ENCODE results near the gene KY.

DNA sequence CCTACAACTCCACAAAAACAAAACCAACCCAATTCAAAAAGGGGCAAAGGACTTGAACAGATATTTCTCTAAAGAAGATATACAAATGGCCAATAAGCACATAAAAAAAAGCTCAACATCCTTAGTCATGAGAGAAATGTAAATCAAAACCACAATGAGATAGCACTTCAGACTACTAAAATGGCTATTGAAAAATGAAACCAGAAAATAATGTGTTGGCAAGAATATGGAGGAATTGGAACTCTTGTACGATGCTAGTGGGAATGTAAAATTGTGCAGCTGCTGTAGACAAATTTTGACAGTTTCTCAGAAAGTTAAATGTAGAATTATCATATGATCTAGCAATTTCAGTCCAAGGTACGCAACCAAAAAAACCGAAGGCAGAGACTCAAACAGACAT lies 29.0 kb downstream of the KY start:
- TF ChIP-seq CTCF (conservative IDR thresholded peaks at IDR 0.05; ENCODE audit: low read depth, low read length) (no peak), EZH2phosphoT487 (IDR thresholded peaks at IDR 0.05; ENCODE audit: borderline replicate concordance, low read length) (no peak), EZH2 (IDR thresholded peaks at IDR 0.05; ENCODE audit: low read length, unreplicated experiment) (no peak)
